RWPE1 (cell line): ENCODE results near the gene EGR4.

Source experiments
- CTCF ChIA-PET: fragments of 350-600 bp; sonication (Branson Sonifier 250); formaldehyde crosslinking; extraction: SDS; loops from one replicate; lab custom pipeline; 2021; lab: Yijun Ruan, JAX
- POLR2A ChIA-PET: fragments of 400-600 bp; formaldehyde crosslinking; extraction: SDS; loops from one replicate; lab custom pipeline; 2020; ENCODE audit warnings: antibody characterized with exemption; ENCODE audit not compliant: low non-redundant PET; lab: Yijun Ruan, JAX
- DNase-seq: peaks from one replicate; pipeline ENCODE4 v3.0.0; 2012; ENCODE audit warnings: low spot score
- H3K27ac ChIP-seq: fragments of 450-650 bp; 2 replicates; pipeline ENCODE4 v1.5.1; 2017
- TF ChIP-seq, protein P1 (sequence below): fragments of 450-650 bp; conservative IDR thresholded peaks from 2 replicates; pipeline ENCODE4 v1.5.1; 2017; ENCODE audit warnings: low read depth, mild to moderate bottlenecking

The EGR4 gene

DNA sequence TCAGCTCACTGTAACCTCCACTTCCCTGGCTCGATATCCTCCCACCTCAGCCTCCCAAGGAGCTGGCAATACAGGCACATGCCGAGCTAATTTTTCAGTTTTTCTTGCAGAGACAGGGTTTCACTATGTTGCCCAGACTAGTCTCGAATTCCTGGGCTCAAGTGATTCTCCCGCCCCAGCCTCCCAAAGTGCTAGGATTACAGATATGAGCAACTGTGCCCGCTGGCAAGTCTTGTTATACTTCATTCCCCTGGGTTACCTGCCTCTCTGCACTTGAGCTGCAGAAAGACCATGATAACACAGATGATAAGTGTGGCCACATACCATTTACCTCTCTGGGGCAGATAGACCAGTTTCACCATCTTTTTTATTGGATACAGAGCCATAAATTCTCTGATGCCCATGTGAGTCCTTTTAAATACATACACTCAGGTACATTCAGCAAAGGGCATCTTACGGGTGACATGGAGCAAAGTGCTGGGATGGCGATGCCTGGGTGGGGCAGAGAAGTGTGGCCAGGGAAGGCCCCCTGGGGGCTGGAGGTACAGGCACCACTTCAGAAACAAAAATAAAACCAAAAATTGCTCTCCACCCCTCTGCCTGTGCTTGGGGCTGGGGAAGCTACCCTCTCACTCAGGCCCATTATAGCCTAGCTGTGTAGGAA lies 38.9 kb downstream of the EGR4 start:
- ChIA-PET POLR2A (no interaction called here), CTCF (interaction anchor here (0.5 to 0.7 kb wide), 2 partner anchors 42 to 391 kb away, joined by 3 read pairs; no protein-coding TSS in a partner anchor)
- TF ChIP-seq, protein P1, sequence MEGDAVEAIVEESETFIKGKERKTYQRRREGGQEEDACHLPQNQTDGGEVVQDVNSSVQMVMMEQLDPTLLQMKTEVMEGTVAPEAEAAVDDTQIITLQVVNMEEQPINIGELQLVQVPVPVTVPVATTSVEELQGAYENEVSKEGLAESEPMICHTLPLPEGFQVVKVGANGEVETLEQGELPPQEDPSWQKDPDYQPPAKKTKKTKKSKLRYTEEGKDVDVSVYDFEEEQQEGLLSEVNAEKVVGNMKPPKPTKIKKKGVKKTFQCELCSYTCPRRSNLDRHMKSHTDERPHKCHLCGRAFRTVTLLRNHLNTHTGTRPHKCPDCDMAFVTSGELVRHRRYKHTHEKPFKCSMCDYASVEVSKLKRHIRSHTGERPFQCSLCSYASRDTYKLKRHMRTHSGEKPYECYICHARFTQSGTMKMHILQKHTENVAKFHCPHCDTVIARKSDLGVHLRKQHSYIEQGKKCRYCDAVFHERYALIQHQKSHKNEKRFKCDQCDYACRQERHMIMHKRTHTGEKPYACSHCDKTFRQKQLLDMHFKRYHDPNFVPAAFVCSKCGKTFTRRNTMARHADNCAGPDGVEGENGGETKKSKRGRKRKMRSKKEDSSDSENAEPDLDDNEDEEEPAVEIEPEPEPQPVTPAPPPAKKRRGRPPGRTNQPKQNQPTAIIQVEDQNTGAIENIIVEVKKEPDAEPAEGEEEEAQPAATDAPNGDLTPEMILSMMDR, result no peak
- DNase-seq, result no peak
- peak overlapping the region; percentile 65 for H3K27ac ChIP-seq

DNA sequence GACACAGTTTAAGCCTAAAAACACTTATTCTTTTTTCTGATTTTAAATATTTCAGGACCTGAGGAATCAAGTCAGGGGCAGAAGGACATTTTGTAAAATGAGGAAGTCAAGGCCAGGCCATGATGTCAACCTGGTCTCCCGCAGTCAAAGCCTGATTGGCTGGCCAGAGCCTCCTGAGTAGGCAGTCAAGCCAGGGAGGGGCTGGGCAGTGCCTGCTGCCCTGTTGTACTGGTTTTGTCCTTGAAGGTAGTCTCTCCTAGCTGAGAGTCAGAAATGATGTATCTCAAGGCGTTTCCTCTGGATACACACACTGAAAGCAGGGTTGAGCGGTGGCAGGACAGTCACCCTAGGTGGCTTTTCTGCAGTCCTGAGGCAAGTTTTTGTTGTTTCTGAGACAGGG lies 39.4 kb downstream of the EGR4 start:
- peak overlapping the region; percentile 65 for H3K27ac ChIP-seq
- POLR2A ChIA-PET, result interaction anchor here (0.6 kb wide), 1 partner anchor 59 kb away, joined by 3 read pairs; no protein-coding TSS in a partner anchor
- TF ChIP-seq, protein P1, result no peak
- CTCF ChIA-PET, result interaction anchor here (0.5 kb wide), 1 partner anchor 390 kb away, joined by 3 read pairs; no protein-coding TSS in a partner anchor
- DNase-seq, result no peak

DNA sequence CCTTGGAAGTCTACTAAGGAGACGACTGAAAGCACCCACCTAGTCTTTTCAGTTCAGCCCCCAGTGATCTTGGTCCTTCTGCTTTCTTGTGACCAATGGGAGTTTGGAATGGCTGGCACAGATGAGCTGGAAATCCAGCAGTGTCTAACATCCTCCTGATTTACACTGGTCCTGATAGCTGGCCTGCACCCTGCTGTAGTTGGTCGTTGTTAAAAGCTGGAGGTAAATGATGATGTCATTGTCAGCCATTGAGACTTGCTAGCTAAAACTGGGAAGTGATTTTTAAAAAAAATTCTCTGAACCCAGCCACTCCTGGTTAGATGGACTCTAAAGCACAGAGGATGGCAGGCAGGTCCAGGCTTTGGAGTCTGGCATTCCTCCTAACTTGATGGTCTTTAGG lies 39.9 kb downstream of the EGR4 start:
- POLR2A ChIA-PET, result interaction anchor here (0.6 kb wide), 1 partner anchor 59 kb away, joined by 3 read pairs; no protein-coding TSS in a partner anchor
- no peak overlapping the region for H3K27ac ChIP-seq
- DNase-seq, result no peak
- TF ChIP-seq, protein P1, result no peak
- CTCF ChIA-PET, result no interaction called here

DNA sequence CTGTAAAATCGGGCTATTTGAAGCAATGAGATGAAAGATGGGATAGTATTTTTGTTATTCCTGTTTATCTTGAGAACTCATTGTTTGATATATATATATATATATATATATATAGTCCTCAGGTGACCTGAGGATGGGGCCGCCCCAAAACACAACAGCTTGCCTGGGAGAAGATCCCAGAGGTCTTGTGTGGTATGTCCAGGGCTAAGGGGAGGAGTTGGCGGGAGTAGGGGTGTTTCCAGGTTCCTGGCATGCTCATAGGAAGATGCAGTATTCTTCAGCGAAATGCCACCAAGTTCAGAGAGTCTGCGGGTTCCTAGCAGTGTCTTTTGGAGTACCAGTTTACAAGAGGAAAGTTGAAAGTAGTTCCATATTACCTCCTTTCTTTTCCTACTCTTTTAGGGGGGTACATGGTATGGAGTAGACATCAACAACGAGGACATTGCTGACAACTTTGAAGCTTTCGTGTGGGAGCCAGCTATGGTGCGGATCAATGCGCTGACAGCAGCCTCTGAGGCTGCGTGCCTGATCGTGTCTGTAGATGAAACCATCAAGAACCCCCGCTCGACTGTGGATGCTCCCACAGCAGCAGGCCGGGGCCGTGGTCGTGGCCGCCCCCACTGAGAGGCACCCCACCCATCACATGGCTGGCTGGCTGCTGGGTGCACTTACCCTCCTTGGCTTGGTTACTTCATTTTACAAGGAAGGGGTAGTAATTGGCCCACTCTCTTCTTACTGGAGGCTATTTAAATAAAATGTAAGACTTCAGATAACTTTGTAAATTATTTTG lies 40.9 kb downstream of the EGR4 start:
- DNase-seq, result no peak
- ChIA-PET POLR2A (no interaction called here), CTCF (no interaction called here)
- TF ChIP-seq, protein P1, result no peak
- no peak overlapping the region for H3K27ac ChIP-seq

DNA sequence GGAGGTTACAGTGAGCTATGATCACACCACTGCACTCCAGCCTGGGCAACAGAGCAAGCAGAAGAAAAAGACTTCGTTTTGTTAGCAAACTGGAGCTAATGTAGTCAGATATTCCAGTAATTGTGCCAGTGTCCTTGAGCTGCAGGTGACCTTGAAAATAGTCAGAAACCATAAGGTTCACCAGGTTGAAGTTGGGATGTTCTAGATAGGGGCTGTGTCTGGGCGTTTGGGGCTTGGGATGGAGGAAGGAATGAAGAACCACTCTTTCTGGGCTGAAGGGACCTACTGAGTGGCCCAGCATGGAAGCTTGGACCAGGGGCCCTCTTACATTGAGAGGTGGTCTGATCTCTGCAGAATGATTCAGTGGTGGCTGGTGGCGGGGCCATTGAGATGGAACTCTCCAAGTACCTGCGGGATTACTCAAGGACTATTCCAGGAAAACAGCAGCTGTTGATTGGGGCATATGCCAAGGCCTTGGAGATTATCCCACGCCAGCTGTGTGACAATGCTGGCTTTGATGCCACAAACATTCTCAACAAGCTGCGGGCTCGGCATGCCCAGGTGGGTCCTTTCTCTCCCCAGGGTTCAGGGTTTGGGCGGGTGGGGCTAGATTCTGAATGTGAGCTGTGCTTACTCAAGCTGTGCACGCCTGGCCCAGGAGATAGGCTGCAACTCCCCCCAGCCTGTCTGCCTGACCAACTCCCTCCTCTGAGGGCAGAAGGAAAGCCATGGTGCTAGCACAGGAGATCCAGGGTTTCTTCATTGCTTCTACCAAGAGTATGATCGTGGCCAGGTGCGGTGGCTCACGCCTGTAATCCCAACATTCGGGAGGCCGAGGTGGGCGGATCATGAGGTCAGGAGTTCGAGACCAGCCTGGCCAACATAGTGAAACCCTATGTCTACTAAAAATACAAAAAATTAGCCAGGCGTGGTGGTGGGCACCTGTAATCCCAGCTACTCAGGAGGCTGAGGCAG lies 42.2 kb downstream of the EGR4 start:
- CTCF ChIA-PET, result interaction anchor here (1.0 kb wide), 1 partner anchor 9 kb away, joined by 3 read pairs; no protein-coding TSS in a partner anchor
- POLR2A ChIA-PET, result no interaction called here

More for the DNA sequence above, 42.2 kb downstream of the EGR4 start:
- TF ChIP-seq, protein P1, result no peak
- H3K27ac ChIP-seq, result no peak overlapping the region
- DNase-seq, result no peak
